Hypothalamus (tissue), 51 donors: ENCODE data around the gene DMRTA2.
A peak's percentile ranks its signal among the peaks of the same experiment; 100 is the strongest.

Experiments
- DNase-seq, 51 donors: peaks; one replicate each; lab custom pipeline; 2025; lab: John Stamatoyannopoulos, UW

DMRTA2 gene

DNA sequence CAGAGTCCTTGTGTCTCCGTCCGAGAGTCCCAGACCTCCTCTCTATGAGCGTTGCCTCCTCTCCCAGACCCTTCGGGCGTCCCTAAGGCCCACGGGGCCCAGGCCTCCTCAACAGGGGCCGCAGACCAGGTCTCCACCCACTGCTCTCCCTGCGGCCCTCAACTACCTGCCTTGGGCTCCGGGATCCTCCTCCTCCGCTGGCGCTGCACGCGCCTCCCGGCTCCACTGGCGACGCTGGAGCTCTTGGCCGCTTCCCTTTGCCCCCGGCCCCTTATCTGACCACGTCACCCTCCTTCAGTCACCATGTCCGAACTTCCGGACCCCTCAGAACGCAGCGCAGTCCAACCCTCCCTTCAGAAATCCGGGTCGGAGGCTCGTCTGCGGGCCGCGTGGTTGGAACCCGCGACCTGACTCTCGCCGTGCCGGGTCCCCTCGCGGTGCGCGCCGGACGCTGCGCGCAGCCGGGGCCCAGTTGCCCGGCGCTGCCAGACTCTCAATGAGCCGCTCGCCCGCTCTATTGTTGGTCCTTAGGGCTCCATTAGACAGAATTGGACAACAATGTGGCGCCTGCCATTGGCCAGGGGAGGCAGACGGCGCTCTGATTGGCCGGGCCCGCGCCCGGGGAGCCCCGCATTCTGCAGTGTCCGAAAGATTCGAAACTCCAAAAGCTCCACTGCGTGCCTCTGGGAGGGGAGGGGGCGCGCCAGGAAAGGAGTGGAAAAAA, at the start of gene DMRTA2:
Gene DMRTA2 (minus strand): TSS at position 498 of the 724 bp plus-strand sequence. CDS start 1,907 bp downstream, outside the sequence.
- peak in 15 of 51 donors; percentile 6 to 35 (median 21) for DNase-seq

DNA sequence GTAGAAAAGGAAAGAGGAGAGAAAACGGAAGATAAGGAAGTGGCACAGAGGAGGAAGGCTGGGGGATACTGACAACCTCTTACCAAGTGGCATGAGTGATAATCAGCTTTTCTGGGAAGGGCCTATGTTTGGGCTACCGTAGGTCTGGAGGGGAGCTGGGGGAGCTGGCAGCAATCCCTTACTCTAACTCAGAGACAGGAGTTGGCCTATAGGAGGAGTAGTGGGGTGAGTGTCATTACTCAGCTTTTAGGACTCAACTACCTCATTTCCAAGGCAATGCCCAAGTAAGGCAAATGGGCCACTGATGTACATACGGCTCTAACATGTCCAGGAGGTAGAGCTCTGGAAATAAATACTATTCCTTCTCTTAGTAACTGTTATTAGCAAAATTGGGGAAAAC, 48.7 kb upstream of the DMRTA2 start:
- no peak for DNase-seq

DNA sequence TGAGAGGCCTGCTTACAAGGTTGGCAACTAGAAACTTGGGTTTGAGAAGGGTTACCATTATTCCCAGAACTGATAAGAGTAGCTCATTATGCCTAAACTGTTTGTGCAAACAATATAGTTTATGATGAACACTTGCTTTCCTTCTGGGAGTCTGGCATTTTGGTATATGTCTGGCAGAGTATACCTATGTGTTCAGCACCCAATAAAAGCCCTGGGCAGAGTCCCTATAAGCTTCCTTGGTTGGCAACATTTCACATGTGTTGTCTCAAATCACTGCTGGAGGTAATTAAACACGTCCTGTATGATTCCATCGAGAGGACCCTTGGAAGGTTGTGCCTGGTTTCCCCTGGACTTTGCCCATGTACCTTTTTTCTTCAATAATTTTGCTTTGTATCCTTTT, 39.7 kb upstream of the DMRTA2 start:
- no peak for DNase-seq

DNA sequence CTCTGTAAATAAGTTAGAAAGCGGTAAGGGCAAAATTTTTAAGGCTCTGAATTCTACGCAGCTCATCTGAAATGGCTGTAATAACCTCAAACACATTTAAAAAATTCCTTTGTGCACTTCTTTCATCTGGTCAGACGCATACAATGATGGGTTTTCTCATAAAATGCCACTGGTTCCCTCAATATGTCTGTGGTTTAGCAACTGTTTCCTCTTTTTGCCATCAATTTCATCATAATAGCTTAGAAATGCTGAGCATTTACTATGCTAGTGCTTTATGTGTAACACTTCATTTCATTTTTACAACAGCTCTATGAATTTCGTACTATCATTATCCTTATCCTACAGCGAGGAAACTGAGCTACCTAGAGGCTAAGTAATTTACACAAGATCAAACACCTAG, 35.3 kb upstream of the DMRTA2 start:
- no peak for DNase-seq

DNA sequence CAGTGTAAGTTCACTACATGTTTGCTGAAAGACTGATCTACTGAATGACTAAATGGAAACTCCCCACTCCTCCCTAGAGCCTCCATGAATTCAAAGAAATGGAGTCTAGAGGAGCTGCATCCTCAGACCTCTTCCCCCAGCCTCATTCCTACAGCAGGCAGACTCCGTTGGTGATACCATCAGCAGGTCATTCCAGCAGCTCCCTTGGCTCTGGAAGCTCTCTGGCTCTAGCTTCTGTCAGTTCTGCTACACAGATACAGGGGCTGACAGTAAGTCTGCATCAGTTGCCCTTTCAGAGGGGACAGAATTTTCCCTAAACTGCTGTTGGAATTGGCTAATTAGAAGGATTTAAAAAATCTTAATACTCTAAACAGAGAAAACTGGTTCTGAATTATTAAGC, 31.7 kb upstream of the DMRTA2 start:
- no peak for DNase-seq

DNA sequence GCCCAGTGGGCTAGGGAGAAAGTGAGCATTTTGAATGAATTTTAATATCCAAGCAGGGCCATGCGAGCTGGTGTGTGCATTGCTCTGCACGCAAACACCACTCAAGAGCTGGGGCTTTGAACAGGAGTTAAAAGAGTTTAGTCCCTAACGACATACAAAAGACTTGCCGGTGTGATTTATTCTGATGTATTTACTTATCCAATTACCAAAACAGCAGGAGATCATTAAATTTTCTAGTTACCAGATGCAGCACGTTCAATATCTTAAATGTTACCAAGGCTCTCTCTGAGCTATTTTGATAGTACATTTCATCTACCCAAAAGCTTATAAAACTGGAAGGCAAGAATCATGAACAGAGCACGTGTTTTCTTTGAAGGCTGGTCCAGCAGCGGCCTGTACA, 30.0 kb upstream of the DMRTA2 start:
- no peak for DNase-seq

DNA sequence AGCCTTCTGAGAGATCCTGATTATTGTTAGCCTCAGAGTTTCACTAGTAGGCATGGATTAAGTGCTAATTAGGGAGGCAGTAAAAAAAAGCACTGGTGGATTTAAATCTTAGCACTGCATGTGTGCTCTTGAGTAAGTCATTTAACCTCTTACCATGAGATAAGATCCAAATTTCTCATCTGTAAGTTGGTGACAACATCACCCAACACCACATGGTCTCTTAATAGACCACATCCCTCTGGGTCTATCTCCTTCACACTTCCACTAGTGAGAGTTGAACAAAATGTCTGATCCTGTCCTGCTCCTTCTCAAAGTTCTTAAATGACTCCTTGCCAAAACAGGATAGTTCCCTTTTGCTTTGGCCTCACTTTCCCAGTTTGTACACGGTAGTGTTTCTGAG, 29.5 kb upstream of the DMRTA2 start:
- no peak for DNase-seq

DNA sequence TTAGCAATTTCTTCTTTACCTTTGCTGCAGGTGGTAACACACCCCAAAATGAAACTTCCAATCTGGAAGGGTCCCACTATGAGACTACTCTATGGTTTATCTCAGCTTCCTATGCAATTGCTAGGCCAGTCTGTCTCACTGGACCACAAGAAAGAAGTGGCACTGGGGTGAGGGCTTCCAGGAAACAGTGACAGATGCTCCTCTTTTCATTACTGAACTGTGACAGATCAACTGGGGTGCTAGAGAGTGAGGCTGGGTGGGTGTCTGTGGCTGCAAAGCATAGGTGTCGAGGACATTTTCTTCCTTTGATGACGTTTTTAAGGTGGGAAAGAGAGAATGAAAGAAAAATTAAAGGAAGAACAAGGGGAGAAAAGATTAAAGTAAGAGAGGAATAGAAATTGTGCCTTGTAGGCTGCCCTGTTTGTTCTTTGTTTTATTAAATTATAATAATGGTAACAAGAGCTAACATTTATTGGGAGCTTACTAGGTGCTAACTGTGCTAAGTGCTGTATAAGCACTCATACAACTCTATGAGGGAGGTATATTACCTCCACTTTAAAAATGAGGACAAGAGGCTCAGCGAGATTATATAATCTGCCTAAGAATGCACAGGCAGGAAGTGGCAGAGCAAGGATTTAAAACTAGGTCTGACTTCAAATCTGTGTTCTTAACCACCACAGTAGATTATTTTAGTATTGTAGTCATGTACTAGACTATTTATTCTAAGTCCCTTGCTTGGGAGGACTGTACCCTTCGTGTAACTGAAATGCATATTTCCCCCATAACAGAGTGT, 27.8 kb upstream of the DMRTA2 start:
- no peak for DNase-seq

DNA sequence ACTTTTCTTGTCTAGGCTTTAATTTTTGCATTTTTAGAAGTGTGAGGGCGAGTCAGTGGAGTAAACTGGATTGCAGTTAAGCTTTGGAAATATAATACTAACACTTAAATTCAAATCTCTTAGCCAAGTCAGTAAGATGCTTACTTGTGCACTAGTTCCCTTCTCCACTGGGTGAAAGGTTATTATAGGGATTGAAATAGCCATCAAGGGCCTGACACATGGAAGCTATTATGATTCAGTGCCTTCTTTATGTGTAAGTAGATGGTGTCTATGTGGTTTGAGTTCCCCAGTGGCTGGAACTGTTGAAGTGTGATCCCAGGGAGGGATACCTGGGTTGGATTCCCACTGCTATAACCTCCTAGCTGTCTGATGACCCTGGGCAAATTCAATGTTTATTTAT, 24.7 kb upstream of the DMRTA2 start:
- no peak for DNase-seq

DNA sequence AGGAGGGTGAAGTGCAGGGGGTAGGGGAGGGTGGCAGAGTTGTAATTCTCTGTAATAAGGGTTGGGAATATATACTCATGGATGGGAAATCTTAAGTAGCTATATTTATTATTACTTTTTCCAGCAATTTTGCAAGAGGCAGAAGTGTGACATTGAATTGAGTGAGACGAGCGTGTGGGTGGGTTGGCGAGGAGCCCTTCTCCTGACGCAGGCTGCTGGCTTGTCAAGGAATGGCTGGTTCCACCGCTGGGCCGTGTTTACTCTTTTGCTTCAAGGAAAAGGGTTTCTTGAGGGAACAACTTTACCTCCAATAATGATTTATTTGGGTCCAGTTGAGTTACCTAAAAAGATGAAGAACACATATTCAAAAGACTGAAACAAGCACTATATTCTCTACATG, 17.9 kb upstream of the DMRTA2 start:
- DNase-seq = no peak

DNA sequence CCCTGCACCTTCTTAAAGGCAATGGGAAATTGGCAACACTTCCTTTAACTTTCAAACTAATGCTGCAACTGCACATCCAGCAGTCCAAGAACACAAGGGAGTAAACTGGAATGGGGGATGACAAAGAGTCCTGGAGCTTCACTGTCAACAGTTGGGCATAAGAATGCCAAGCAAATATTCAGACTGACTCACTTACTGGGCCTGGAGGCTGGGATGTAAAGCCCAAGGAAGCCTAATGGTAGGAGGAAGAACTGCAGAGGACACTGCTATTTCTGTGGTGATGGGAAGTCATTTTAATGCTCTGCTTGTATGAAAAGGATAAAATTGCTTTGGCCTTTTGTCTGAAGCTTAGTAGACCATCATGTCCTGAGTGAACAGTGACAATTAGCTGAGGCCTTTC, 15.7 kb upstream of the DMRTA2 start:
- no peak for DNase-seq

DNA sequence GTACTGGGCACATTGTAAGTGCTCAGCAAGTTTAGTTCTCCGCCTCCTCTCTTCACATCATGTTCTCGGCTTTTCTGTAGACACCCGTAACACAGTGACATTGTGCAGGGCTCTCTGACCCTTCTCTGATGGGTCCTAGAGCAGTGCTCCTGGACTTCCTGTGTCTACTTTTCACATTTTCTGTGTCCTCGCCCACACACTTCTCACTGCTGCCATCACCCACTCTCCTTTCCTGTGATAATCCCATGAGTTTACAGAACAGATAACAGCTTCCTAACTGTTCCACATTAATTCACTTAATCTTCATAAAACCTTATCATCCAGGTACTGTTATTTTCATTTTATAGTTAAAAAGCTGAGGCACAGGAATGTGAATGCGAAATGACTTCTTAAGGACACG, 13.2 kb upstream of the DMRTA2 start:
- DNase-seq = no peak

DNA sequence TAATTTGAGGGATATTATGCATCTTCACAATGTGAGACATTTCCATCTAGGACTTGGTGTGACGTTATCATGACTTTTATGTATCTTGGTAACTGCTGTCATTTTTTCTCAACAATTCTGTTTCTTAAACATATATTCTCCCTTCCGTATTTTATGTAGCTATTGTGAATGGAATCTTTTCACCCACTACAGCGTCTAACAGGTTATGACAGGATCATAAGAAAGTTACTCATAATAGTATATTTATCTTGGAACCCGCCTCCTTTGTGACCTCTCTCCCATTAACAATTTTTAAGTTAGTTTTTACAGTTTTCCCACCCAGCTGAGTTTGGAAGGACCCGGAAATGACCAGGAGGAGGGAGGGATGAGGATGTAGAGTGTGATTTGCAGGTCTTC, 6.8 kb upstream of the DMRTA2 start:
- DNase-seq = no peak

DNA sequence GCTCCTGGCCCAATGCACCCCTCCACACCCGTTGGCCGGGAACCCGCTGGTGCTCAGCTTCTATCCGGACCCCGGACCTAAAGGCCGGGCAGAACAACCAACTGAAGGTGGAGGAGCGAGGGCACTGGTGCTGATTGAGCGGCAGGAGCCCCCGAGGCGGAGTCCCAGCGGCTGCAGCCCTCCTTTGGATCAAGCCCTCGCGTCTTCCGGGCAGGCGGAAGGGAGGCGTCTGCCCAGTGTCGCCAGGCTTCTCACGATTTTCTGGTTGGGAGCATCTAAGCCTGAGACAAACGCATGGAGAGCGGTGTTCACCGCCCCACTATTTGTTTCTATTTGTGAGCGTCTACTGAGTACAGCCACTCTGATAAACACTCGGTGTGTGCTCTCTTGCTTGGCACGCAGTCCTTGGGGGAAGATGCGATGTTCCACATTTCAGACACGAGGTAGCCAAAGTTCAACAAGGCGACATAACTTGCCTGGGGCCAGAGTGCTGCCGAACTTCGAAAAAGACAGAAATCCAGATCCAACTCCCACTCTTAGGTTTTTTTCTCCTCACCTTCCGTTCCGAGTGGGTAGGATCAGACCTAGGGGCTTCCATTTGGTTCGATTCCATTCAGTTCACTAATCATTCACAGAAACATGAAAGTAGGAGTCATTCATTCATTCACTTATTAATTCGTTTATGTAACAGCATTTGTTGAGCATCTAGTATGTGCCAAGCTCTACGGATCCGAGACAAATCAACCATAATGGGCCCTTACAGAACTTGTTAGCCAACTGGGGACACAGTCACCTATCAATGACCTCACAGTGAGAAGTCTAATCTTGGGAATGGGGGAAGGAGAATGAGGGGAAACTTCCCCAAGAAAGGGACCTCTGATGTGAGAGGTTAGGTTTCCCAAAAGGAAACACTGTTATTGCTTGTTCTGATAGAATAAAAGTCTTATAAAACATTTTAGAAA, 4.9 kb upstream of the DMRTA2 start:
- DNase-seq = no peak

DNA sequence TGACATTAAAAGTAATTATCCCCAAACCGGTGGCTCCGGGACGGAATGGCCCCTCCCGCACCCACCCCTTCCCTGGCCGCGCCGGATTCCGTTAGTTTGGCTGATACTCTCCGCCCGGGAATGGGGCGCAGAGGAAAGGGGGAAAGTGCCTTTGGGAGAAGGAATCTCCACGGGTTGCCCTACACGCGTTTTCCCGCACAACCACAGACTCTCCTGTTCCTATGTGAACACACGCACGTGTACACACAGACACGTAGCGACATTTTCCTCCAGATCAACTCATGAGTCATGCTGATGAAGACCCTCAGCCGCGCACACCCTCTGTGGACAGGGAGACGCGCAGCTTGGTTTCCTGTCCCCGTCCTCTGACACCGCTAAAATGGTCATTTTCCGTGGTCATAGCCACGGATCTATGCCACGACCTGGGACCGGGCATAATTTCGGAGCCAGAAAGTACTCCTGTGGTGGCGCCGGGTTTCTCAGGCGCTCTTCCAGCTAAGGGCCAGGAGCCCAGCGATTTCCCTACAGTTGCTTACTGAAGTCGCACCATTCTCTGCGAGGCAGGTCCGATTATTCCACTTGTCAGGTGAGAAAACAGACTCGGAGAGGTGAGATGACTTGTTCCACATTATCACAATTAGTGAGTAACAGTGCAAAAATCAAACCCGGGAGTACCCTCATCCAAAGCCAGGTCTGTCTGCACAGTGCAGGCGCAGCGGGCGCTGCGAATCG, 4.0 kb upstream of the DMRTA2 start:
- DNase-seq = no peak

DNA sequence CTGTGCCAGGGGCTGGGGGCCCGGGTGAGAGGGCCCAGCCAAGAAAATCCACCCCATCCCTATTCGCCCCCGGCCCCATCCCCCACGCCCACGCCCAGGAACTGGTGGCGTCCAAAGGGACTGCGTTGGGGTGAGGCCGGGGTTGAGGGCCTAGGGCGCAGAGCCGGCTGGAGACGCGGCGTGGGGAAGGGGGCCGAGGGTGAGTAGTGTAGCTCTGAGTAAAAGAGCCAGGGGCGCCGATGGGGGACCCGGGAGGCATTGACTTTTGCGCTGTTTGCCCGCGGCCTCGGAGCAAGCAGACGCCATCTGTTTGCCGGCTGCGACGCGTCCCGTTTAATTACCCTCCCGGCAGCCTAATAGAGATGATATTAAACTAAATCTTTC, 3.5 kb upstream of the DMRTA2 start:
- DNase-seq = no peak

DNA sequence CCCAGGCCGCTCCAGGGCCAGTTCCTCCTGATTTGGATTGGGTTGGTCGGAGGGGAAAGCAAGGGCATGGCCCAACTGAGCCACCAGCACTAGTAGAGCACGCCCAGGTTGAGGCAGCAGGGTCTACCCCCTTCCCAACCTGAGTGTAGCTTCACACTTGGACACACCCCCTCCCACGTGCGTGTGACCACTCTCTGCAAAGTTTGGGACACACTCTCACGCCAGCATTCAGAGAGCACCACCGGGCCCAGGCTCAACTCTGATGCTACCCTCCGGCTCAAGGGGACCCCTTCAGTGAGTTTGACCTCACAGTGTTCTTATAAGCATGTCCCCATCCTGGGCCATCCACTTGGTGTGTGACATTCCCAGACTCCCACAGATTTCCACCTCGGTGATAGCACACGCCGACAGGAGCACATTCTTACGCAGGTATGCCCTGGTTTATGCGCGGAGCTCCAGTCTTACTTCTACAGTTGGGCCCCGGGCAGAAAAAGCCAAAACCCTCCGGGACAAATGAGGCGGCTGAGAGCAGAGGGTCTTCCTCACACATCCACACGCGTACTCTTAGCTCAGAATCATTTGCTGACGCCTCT, 3.0 kb upstream of the DMRTA2 start:
- no peak for DNase-seq

DNA sequence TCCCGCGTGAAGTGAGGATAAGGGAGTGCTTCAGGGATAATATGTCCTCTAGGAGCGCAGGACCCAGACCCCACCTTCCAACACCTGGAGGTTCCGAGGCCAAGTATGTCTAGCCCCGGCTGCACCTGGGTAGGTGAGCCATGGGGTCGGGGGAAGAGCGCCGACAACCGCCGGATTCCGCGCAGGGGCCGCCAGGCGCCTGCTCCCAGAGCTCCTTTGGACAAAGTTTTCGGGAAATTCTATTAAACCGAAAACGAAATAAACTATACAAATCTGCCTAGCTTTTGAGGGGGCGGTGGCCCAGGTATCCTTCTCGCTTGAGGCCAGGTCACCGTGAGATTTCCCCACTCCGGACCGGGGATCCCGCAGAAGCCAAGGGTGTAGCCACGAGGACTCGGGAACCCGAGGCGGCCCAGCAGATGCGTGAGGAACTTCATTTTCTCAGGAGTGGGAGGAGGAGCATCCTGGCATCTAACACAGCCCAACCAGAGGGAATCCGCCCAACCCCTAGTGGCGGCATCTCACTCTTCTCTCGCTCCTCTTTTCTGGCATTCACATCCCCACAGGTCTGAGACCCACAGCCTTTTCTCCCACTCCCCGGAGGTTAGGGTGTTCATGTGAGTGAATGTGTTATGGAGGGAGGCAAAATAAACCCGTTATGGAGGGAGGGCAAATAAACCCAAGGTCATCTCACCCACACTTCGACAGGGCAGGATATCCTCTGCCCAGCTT, 2.3 kb upstream of the DMRTA2 start:
- DNase-seq = no peak

DNA sequence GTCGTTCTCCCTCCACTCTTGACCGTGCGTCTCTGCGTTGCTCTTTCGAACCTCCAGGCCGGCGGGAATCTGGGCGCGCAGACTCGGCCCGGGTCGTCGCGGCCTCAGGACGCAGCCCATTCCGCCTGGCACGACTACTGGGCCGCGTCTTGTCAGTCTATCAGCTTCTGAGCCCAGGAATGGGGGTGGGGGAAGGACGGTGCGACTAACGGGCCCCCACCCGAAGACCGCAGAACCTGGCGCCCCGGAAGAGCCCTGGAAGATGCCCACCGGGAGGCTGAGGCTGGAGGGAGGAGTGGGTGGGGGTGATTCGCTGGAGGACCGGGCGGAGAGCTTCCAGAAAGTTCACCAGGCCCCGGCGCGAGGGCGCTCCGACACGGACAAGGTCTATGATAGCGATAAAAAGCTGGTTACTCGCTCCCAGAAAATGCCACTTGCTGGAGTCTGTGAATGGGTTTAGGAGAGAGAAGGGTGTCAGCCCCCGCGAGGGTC, 1.7 kb upstream of the DMRTA2 start:
- no peak for DNase-seq
